ENCODE results near the gene ATP6V0A1. TPM values are rescaled to one million over a fixed set of nuclear protein-coding genes. Genes with fewer than 3 reads are reported as not detected.

The ATP6V0A1 gene
- total RNA-seq, 2 donors from 2014 or later: 45.2 to 53.1 TPM

DNA sequence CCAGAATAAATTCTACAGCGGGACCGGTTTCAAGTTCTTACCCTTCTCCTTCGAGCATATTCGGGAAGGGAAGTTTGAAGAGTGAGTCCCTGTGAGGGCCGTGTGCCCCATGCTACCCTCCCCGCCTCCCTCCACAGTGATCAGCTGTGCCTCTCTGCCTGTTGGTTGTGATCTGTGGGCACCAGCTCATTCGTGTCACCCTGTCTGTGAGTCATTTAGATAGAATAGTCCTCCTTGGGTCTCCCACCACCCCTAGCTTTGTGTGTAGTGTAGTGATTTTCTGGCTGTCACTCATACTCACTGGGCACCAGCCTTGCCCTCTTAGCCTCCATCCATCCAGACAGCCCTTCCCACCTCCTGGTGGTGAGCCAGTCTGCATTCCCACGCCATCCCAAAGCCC lies 62.4 kb downstream of the ATP6V0A1 start:
- Histone ChIP-seq H3K27me3 (ENCODE audit: control insufficient read depth, insufficient read depth, low read length, poor library complexity, severe bottlenecking) (no peaks in the 10 kb centered on the region), H3K4me1 (ENCODE audit: control insufficient read depth, insufficient read depth, low read length) (peaks cover 19% of the 10 kb centered on the region), H3K36me3 (ENCODE audit: control insufficient read depth, insufficient read depth, low read length) (peaks cover 14% of the 10 kb centered on the region), H3K9me3 (ENCODE audit: control insufficient read depth, low read length) (no peaks in the 10 kb centered on the region), H3K27ac (ENCODE audit: low read depth, low read length) (peak overlapping the region; percentile 97), H3K4me3 (ENCODE audit: low read length) (no peak overlapping the region), H3K9ac (ENCODE audit: extremely low read depth, low read length, poor library complexity, severe bottlenecking) (no peak overlapping the region)
- WGBS, 2 experiments (ENCODE audit: insufficient coverage in 1 of 2, insufficient read length in 1 of 2): 92 to 93% methylated on average over 3 to 8 of the region's 8 CpGs
- peak; percentile 44 for DNase-seq
- peaks cover 35% of the 10 kb centered on the region for H3K36me3 Mint-ChIP-seq (ENCODE audit: low read depth)
- peaks cover under 1% of the 10 kb centered on the region for H3K27me3 Mint-ChIP-seq (ENCODE audit: insufficient read depth)
- H3K4me3 Mint-ChIP-seq: no peak overlapping the region
- H3K9me3 Mint-ChIP-seq: no peaks in the 10 kb centered on the region
- TF ChIP-seq CTCF (conservative IDR thresholded peaks at IDR 0.05): no peak
- H3K4me1 Mint-ChIP-seq: peaks cover 22% of the 10 kb centered on the region
- no peak overlapping the region for H3K27ac Mint-ChIP-seq

DNA sequence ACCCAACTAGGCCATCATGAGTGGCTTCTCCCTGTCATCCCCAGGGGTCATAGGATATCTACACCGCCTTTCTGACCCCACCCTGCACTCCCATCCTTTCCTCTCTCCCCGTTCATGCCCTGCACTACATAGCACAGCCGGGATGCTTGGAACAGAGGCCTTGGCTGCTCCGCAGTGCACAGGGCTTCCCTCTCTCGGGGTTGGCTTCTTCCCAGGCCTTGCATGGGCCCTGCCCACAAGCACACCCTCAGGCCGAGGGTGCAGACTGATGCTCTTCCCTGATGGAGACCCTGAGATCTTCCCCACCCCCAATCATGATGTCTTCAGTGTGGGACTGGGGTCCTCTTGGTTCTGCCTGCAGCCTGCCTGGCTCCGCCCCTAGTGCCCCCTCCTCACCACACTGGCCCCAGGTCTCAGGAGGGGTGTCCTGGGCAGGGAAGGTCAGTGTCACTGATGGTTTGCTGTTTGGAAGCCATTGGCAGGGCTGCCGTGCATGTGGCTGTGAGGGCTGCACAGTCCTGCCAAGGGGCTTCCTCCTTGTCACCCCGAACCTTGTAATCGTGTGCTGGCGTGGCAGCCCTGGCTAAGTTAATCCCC lies 63.1 kb downstream of the ATP6V0A1 start:
- H3K9me3 Mint-ChIP-seq: no peaks in the 10 kb centered on the region
- no peak overlapping the region for H3K9ac ChIP-seq (ENCODE audit: extremely low read depth, low read length, poor library complexity, severe bottlenecking)
- peaks cover 30% of the 10 kb centered on the region for H3K36me3 Mint-ChIP-seq (ENCODE audit: low read depth)
- no peaks in the 10 kb centered on the region for H3K9me3 ChIP-seq (ENCODE audit: control insufficient read depth, low read length)
- peaks cover 14% of the 10 kb centered on the region for H3K36me3 ChIP-seq (ENCODE audit: control insufficient read depth, insufficient read depth, low read length)
- peaks cover 19% of the 10 kb centered on the region for H3K4me1 ChIP-seq (ENCODE audit: control insufficient read depth, insufficient read depth, low read length)
- peaks cover 19% of the 10 kb centered on the region for H3K4me1 Mint-ChIP-seq
- H3K4me3 Mint-ChIP-seq: no peak overlapping the region
- peak; percentile 32 for DNase-seq
- no peak overlapping the region for H3K4me3 ChIP-seq (ENCODE audit: low read length)
- WGBS, 2 experiments (ENCODE audit: insufficient coverage in 1 of 2, insufficient read length in 1 of 2): 91 to 96% methylated on average over 4 to 11 of the region's 11 CpGs
- no peaks in the 10 kb centered on the region for H3K27me3 ChIP-seq (ENCODE audit: control insufficient read depth, insufficient read depth, low read length, poor library complexity, severe bottlenecking)
- peaks cover 2% of the 10 kb centered on the region for H3K27me3 Mint-ChIP-seq (ENCODE audit: insufficient read depth)
- no peak overlapping the region for H3K27ac Mint-ChIP-seq
- no peak overlapping the region for H3K27ac ChIP-seq (ENCODE audit: low read depth, low read length)
- TF ChIP-seq CTCF (conservative IDR thresholded peaks at IDR 0.05): no peak

- peak; percentile 43 for DNase-seq
- H3K4me3 ChIP-seq (ENCODE audit: low read length): no peak overlapping the region
- TF ChIP-seq CTCF (conservative IDR thresholded peaks at IDR 0.05): no peak
- Mint-ChIP-seq H3K4me3 (no peak overlapping the region), H3K27me3 (ENCODE audit: insufficient read depth) (peaks cover 2% of the 10 kb centered on the region), H3K9me3 (peaks cover 1% of the 10 kb centered on the region), H3K27ac (no peak overlapping the region), H3K36me3 (ENCODE audit: low read depth) (peaks cover 28% of the 10 kb centered on the region), H3K4me1 (peaks cover 20% of the 10 kb centered on the region)
- H3K27ac ChIP-seq (ENCODE audit: low read depth, low read length): no peak overlapping the region
- H3K27me3 ChIP-seq (ENCODE audit: control insufficient read depth, insufficient read depth, low read length, poor library complexity, severe bottlenecking): no peaks in the 10 kb centered on the region
- no peaks in the 10 kb centered on the region for H3K9me3 ChIP-seq (ENCODE audit: control insufficient read depth, low read length)
- WGBS, 2 experiments (ENCODE audit: insufficient coverage in 1 of 2, insufficient read length in 1 of 2): 84 to 90% methylated on average over 3 to 9 of the region's 9 CpGs
- H3K9ac ChIP-seq (ENCODE audit: extremely low read depth, low read length, poor library complexity, severe bottlenecking): no peak overlapping the region
- H3K36me3 ChIP-seq (ENCODE audit: control insufficient read depth, insufficient read depth, low read length): peaks cover 14% of the 10 kb centered on the region
- H3K4me1 ChIP-seq (ENCODE audit: control insufficient read depth, insufficient read depth, low read length): peaks cover 19% of the 10 kb centered on the region
Observed at GRCh38 chr17:42522263-42522790, 63.6 kb downstream of the ATP6V0A1 start.
